ENCODE data around the gene UBE2I.

UBE2I gene

GRCh38 chr16:1330931-1331711, 21.7 kb downstream of the UBE2I start:
- DNase-seq (ENCODE audit: low spot score) = no peak

- peak; percentile 75 for DNase-seq (ENCODE audit: low spot score)
Measured at GRCh38 chr16:1331712-1332617, 22.5 kb downstream of the UBE2I start.

- no peak for DNase-seq (ENCODE audit: low spot score)
Measured at GRCh38 chr16:1332618-1333148, 23.2 kb downstream of the UBE2I start.

GRCh38 chr16:1333149-1333812, 23.8 kb downstream of the UBE2I start, which contains the start of gene BAIAP3:
Gene BAIAP3, plus strand, starts transcription at chr16:1333645. Its CDS starts 4,905 bp downstream, at chr16:1338550.
- no peak for DNase-seq (ENCODE audit: low spot score)

- no peak for DNase-seq (ENCODE audit: low spot score)
Measured at GRCh38 chr16:1333854-1334700, 24.6 kb downstream of the UBE2I start.

- no peak for DNase-seq (ENCODE audit: low spot score)
Measured at GRCh38 chr16:1334739-1335138, 25.3 kb downstream of the UBE2I start.

- no peak for DNase-seq (ENCODE audit: low spot score)
Measured at GRCh38 chr16:1335211-1335971, 26.0 kb downstream of the UBE2I start.

- no peak for DNase-seq (ENCODE audit: low spot score)
Measured at GRCh38 chr16:1335996-1336395, 26.6 kb downstream of the UBE2I start.

- DNase-seq (ENCODE audit: low spot score) = no peak
Measured at GRCh38 chr16:1336619-1337018, 27.2 kb downstream of the UBE2I start.

- no peak for DNase-seq (ENCODE audit: low spot score)
Measured at GRCh38 chr16:1337486-1337885, 28.1 kb downstream of the UBE2I start.

- peak; percentile 54 for DNase-seq (ENCODE audit: low spot score)
Measured at GRCh38 chr16:1338119-1338730, 28.8 kb downstream of the UBE2I start.

GRCh38 chr16:1338855-1339675, 29.6 kb downstream of the UBE2I start:
- no peak for DNase-seq (ENCODE audit: low spot score)

- no peak for DNase-seq (ENCODE audit: low spot score)
Measured at GRCh38 chr16:1340730-1341494, 31.5 kb downstream of the UBE2I start.

- DNase-seq (ENCODE audit: low spot score) = no peak
Measured at GRCh38 chr16:1341495-1342420, 32.3 kb downstream of the UBE2I start.

- DNase-seq (ENCODE audit: low spot score) = peak; percentile 99
Measured at GRCh38 chr16:1342526-1343427, 33.3 kb downstream of the UBE2I start.
